H7 (cell line): Measurements from ENCODE around the gene CWC27. TPM values are rescaled to one million over a fixed set of nuclear protein-coding genes. Genes with fewer than 3 reads are reported as not detected.

Experiments
- DNase-seq: peaks from one replicate; pipeline ENCODE4 v3.0.0; 2012
- H3K27me3 ChIP-seq: 2 replicates; pipeline ENCODE4 v1.6.0; 2011; ENCODE audit warnings: mild to moderate bottlenecking, low read length; ENCODE audit not compliant: control insufficient read depth, insufficient read depth
- H3K36me3 ChIP-seq: replicated peaks from 2 replicates; pipeline ENCODE4 v1.5.1; 2011; ENCODE audit warnings: low read length; ENCODE audit not compliant: control insufficient read depth, insufficient read depth
- H3K4me3 ChIP-seq: 2 replicates; pipeline ENCODE4 v1.5.1; 2011; ENCODE audit warnings: low read depth, mild to moderate bottlenecking, control low read depth, low read length, moderate library complexity; ENCODE audit not compliant: insufficient read depth
- total RNA-seq: library from RNA; depleted of rRNA; stranded (reverse); fragments of >200 nt; shearing (Covaris generic); gene quantifications from 2 replicates; pipeline ENCODE4 v1.2.3, GENCODE V29; 2014

Gene CWC27
- total RNA-seq, 1 experiment from 2014 or later: 19.0 TPM

DNA sequence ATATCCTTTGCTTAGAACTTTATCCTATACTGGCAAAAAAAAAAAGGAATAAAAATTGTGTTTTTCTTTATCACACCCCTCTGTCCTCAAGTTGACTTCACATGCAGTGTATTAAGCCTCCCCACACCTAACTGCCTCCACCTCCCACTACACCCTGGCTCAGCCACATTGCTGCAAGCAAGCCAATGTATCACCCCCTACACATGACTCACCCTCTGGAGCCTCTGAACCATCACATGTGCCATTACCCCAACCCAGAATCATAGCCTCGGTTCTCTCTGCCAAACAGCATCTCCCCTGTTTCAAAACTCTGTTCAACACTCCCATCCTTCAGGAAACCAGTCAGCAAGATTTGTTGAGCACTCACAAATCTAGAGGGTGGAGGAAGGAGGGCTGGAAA lies 209.0 kb downstream of the CWC27 start:
- Histone ChIP-seq H3K4me3 (no peak overlapping the region), H3K27me3 (no peaks in the 10 kb centered on the region), H3K36me3 (no peaks in the 10 kb centered on the region)
- DNase-seq: no peak

DNA sequence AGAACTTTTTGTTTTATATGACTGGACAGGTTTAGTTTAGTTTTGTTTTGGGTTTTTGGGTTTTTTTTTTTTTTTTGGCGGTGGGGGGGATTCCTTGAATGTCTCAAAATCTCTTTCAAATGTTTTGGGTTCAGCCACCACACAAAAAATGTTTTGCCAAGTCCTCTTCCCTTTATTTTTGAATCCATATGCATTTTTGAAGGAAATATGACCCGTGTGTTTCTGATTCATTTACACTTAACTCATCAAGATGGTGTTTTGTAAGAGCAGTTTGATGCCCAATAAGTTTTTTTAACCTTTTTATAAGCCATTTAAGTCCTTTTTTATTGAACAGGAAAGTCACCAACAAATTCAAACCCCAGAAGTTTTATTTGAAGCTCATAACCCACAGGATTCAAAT lies 209.8 kb downstream of the CWC27 start:
- H3K36me3 ChIP-seq: no peaks in the 10 kb centered on the region
- DNase-seq: no peak
- H3K4me3 ChIP-seq: no peak overlapping the region

DNA sequence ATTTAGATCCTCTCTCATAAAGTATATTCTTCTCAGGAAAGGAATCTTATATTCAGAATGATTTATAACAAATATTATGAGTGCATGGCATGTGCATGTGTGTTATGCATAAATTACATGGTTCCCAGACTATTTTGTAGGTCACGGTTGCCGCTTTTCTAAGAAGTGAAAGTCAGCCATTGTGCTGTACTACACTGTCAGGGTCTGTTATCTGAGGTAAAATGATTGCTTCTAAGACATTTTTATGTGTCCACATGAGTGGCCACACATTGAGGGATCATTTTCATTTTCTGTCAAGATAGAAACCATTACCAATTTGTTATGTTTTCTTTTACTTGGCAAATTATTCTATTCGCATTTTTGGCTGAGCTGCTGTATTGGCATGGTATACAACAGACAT lies 210.8 kb downstream of the CWC27 start:
- DNase-seq: no peak
- no peak overlapping the region for H3K4me3 ChIP-seq
- no peaks in the 10 kb centered on the region for H3K27me3 ChIP-seq
- H3K36me3 ChIP-seq: no peaks in the 10 kb centered on the region

More for the DNA sequence above, 209.8 kb downstream of the CWC27 start:
- no peaks in the 10 kb centered on the region for H3K27me3 ChIP-seq

DNA sequence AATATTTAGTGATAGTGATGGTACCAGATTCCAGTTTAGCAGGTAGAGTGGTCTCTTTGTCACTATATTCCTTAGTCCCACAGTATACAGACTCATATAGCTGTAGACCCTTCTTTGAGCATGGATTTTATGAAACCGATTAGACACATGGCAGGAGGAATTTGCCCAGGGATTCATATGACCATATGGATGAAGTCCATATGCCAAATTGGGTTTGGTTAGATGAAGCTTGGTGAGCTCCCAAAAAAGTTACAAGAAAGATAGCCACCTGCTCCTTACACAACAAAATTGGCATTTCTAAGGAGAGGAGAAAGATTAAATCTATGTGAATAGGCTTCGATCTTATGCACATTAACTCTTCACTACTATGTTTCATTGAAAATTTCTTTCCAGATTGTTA lies 211.4 kb downstream of the CWC27 start:
- Histone ChIP-seq H3K36me3 (no peaks in the 10 kb centered on the region), H3K4me3 (no peak overlapping the region), H3K27me3 (no peaks in the 10 kb centered on the region)
- DNase-seq: no peak

DNA sequence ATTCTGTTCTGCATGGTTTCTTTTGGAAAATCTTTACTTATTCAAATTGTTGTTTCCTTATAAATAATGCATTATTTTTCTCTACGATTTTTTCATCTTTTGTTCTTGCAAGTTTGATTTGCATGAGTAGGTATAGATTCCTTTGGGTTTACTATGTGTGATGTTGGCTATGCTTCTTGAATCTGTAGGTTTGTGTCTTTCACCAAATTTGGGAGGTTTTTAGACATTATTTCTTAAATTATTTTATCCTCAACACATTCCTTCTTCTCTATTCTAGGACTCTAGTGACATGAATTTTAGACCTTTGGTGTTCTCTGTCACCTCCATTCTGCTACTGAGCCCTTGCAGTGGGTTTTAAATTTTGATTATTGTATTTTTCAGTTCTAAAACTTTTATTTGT lies 219.0 kb downstream of the CWC27 start:
- no peak for DNase-seq
- H3K27me3 ChIP-seq: no peaks in the 10 kb centered on the region
- H3K36me3 ChIP-seq: no peaks in the 10 kb centered on the region
- H3K4me3 ChIP-seq: no peak overlapping the region

DNA sequence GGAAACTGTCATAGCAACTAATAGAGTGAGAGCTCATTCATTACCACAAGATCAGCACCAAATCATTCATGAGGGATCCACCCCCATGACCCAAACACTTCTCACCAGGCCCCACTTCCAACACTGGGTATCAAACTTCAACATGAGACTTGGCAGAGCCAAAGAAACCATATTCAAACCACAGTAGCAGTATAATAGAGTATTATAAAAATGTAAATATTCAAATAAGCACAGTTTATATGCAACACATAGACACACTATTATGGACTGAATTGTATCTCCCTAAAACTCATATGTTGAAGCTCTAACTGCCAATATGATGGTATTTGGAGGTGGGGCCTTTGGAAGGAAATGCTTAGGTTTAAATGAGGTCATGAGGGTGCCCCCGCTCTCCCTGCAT lies 240.5 kb downstream of the CWC27 start:
- H3K4me3 ChIP-seq: no peak overlapping the region
- DNase-seq: no peak
- H3K27me3 ChIP-seq: no peaks in the 10 kb centered on the region
- H3K36me3 ChIP-seq: no peaks in the 10 kb centered on the region

DNA sequence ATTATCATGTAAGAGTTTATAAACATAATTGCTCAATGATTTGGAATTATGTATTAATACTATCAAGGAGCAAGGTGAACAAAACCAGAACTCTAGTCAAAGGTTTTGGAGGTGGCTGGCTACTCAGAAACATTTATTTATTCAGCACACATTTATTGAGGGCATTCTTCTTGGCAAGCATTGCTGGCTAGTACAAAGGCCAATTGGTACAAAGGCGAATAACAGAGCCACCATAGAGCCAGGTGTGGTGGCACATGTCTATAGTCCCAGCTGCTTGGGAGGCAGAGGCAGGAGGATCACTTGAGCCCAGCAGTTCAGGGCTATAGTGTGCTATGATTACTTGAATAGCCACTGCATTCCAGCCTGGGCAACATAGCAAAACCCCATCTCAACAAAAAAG lies 242.1 kb downstream of the CWC27 start:
- no peak overlapping the region for H3K4me3 ChIP-seq
- DNase-seq: no peak
- H3K36me3 ChIP-seq: no peaks in the 10 kb centered on the region
- H3K27me3 ChIP-seq: no peaks in the 10 kb centered on the region

DNA sequence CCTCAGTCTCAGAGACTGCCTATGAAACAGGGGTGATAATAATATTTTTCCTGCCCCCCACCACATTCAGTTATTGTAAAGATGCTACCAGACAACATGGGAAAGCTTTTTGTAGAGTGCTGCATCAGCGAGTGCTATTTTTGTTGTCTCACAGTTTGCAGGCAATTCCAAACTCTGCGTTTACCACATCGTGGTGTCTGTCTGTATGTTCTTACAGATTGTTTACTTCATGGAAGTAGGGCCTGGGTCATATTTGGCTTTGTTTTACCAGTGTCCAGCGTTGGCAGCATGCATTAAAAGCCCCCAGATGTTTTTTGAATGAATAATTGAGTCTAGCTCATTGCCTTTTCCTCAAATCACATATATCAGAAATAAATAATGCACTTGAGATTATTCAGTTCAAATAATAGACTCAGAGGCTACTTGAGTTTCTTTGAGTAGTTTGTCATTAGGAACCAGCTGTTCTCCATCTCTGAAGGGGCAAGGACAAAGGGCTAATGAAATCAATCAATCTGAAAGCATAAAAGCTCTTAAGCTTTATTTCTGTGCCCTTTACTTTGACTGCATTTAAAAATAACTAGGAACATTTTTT lies 243.7 kb downstream of the CWC27 start:
- no peak for DNase-seq
- H3K36me3 ChIP-seq: no peaks in the 10 kb centered on the region
- no peak overlapping the region for H3K4me3 ChIP-seq
- H3K27me3 ChIP-seq: no peaks in the 10 kb centered on the region

DNA sequence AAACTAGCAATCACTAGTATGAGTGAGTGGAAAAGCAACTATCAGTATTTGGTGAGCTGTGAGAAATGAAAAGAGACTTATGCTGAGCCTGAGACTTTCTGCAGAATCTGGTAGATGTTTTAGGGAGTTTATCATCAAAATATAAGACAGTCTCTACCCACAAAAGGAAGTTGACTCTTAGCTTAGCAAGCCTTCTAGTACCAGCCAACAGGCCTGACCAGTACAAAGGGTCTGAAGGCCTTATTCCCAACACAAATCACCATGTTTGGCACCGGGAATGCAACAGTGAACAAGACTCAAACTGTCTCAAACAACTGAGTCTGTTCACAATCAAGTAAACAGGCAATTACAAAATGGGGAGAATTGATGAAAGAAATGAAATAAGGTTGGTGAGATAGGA lies 244.4 kb downstream of the CWC27 start:
- Histone ChIP-seq H3K36me3 (no peaks in the 10 kb centered on the region), H3K27me3 (no peaks in the 10 kb centered on the region), H3K4me3 (no peak overlapping the region)
- no peak for DNase-seq

DNA sequence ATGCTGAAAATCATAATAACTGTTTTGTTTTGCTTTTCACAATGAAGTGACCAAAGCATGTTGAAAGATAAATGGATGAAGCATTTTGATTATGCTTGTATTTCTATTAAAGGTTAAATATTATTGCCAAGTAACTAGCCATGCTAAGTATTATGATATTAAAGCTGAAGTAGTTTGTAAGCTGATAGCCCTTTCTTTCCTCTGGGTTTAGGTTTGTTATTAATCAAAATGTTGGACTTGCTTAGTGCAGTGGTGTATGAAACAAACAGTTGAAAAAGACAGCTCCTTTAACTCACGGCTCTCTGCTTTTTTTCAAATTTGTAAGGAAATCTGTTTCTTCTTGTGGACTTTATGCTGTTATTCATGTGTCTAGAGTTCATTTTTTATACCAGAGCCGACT lies 246.0 kb downstream of the CWC27 start:
- Histone ChIP-seq H3K27me3 (no peaks in the 10 kb centered on the region), H3K4me3 (no peak overlapping the region), H3K36me3 (no peaks in the 10 kb centered on the region)
- DNase-seq: no peak

DNA sequence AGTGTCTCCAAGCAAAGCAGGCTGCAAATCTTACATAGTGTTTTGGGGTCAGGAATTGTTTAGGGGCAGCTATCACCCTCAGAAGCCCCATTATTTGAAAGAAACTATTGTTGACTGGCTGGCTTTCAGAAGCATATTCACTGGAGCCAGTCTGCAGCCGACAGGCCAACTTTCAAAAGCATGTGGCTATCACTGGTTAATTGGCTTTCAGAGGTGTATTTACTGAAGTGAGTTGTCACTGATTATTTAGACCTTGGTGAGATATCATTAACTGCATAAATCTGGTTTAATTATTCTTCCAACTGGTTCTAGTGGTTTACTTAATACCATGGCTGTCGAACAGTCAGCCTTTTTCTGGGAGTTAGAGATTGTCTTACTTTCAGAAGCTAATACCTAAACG lies 247.0 kb downstream of the CWC27 start:
- H3K27me3 ChIP-seq: no peaks in the 10 kb centered on the region
- no peaks in the 10 kb centered on the region for H3K36me3 ChIP-seq
- DNase-seq: no peak
- no peak overlapping the region for H3K4me3 ChIP-seq

DNA sequence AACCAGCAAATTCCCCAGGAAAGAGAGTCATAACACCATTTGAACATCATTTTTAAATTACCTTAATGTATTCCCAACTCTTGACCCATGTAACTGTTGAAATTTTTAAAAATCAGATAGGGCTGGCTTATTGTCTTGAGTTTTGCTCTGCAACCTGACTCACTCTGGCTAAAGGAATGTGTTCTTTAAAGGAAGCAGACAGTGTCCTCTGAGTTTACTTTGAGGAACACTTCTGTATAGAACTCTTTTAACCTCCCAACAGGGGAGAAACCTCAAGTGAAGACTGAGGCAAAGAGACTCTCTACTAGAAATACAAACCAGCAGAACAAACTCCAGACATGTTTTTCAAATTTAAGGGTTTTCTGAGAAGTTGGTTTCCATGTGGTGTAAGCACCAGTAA lies 248.9 kb downstream of the CWC27 start:
- no peaks in the 10 kb centered on the region for H3K27me3 ChIP-seq
- H3K4me3 ChIP-seq: no peak overlapping the region

DNA sequence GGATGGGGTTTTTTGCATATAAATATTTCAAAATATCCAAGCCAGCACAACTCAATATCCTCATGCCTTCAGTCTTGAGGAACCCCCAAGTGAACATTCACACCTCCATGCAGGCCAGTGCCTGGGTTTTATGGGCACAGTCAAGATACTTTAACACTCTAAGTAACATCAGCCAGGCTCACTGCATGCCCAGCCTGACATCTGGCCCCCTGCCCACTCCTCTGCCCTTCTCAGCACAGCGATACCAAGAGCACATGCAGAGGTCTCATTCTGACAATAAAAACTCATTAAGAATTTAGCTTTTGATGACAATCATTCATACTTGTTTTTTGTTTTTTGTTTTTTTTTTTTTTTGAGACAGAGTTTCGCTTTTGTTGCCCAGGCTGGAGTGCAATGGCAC lies 250.0 kb downstream of the CWC27 start:
- Histone ChIP-seq H3K27me3 (no peaks in the 10 kb centered on the region), H3K4me3 (no peak overlapping the region), H3K36me3 (no peaks in the 10 kb centered on the region)
- no peak for DNase-seq

More for the DNA sequence above, 248.9 kb downstream of the CWC27 start:
- H3K36me3 ChIP-seq: no peaks in the 10 kb centered on the region
- DNase-seq: no peak

DNA sequence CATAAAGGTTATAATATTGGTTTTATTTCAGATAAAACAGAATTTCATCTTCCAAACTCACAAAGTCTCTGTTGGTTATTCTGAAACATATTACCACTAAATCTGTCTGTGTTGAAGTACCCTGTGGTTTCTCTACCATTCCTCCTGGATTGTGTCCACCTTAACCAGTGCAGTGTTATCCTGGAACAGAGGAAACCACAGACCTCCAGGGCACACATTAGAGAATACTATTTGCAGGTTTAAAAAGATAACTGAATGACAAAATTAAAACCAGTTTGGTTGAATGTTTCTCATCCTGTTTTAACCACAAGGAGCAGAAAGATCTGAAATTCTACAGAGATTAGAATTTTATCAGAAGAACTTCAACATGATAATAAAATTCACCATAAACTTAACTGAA lies 251.8 kb downstream of the CWC27 start:
- no peak overlapping the region for H3K4me3 ChIP-seq
- no peaks in the 10 kb centered on the region for H3K36me3 ChIP-seq
- H3K27me3 ChIP-seq: no peaks in the 10 kb centered on the region
- no peak for DNase-seq

DNA sequence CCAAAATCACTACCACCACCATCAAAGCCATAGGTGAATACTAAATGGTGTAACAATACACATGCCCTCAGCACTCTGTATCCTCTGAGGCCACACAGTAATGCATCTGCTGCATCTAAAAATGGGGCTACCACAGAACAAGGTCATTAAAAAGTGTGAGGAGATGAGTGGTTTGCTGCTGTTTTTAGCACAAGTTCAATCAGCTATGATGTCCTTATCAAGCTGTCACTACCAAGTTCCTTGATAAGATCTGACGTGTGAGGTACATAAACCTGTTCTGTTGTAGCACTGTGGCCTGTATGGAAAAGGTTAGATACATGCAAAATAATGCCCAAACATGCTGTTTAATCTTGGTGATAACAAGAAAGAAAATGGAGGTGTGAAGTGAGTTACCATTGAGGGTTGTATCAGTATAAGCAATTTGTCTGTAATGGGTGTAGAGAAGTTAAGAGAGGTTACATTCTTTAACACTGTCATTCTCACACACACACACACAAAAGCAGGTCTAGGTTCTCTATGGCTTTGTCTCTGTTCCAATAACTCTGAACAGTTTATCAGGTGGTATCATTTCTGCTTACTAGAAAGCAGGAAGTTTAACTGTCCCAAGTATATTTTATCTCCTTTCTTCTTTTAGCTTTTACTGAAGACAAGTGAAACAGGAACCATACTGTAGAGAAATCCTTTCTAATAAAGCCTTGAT lies 252.9 kb downstream of the CWC27 start:
- no peaks in the 10 kb centered on the region for H3K27me3 ChIP-seq

DNA sequence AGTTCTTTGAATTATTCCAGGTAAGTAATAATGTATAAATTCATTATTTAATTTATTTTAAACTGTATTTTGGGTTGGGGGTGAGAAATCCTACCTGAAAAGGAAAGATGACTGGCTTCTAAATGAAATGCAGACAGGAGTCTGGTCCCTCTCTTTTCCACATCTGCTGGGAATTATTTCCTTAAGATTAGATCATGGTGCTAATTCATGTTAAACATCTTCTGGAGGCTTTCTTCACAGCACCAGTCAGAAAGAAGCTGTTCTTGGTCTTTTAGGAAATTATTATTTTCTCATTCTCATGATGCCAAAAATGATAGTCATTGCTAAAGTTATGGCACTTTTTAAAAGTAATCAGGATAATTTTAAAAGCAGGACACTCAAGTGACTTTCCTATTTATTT lies 254.2 kb downstream of the CWC27 start:
- H3K36me3 ChIP-seq: no peaks in the 10 kb centered on the region
- no peak for DNase-seq
- H3K27me3 ChIP-seq: no peaks in the 10 kb centered on the region
- no peak overlapping the region for H3K4me3 ChIP-seq

More for the DNA sequence above, 252.9 kb downstream of the CWC27 start:
- Histone ChIP-seq H3K4me3 (no peak overlapping the region), H3K36me3 (no peaks in the 10 kb centered on the region)
- no peak for DNase-seq
